ENCODE measurements around the gene ZBTB38. TPM values are rescaled to one million over a fixed set of nuclear protein-coding genes. Genes with fewer than 3 reads are reported as not detected.

ZBTB38 gene
- total RNA-seq, 1 experiment from 2014 or later: 17.0 TPM

- no peak for DNase-seq
- Histone ChIP-seq H4K20me1 (ENCODE audit: low read length) (no peaks in the 10 kb centered on the region), H3K9me2 (replicated peaks; ENCODE audit: low read length) (no peaks in the 10 kb centered on the region), H3K4me1 (ENCODE audit: insufficient read depth, low read length) (no peaks in the 10 kb centered on the region), H3K27ac (ENCODE audit: low read length) (no peak overlapping the region), H3F3A (ENCODE audit: low read length, unreplicated experiment) (no peaks in the 10 kb centered on the region), H3K4me3 (ENCODE audit: low read length) (no peak overlapping the region), H3K9me3 (ENCODE audit: low read length) (no peaks in the 10 kb centered on the region), H3K36me3 (ENCODE audit: low read depth, low read length) (no peaks in the 10 kb centered on the region), H3K9ac (ENCODE audit: low read length) (no peak overlapping the region), H3K79me2 (ENCODE audit: low read length) (no peaks in the 10 kb centered on the region), H2AFZ (ENCODE audit: low read length) (no peak overlapping the region), H3K27me3 (ENCODE audit: low read length) (no peaks in the 10 kb centered on the region), H3K4me2 (ENCODE audit: low read length) (no peak overlapping the region)
- no peak for TF ChIP-seq EZH2 (IDR thresholded peaks at IDR 0.05; ENCODE audit: low read length, unreplicated experiment)
- TF ChIP-seq CTCF (conservative IDR thresholded peaks at IDR 0.05; ENCODE audit: low read depth, low read length): no peak
- TF ChIP-seq EZH2phosphoT487 (IDR thresholded peaks at IDR 0.05; ENCODE audit: borderline replicate concordance, low read length): no peak
- BruUV-seq (replicated peaks): no TSS peak
- ChIA-PET CTCF (no interaction called here), POLR2A (ENCODE audit: unreplicated experiment) (no interaction called here)
- ATAC-seq: no peak
- intact Hi-C loops (cut with micrococcal nuclease): no loop called here
These were observed 16.3 kb downstream of the ZBTB38 start for GRCh38 chr3:141384575-141384974.

- Histone ChIP-seq H3K9ac (ENCODE audit: low read length) (no peak overlapping the region), H4K20me1 (ENCODE audit: low read length) (no peaks in the 10 kb centered on the region), H3K4me2 (ENCODE audit: low read length) (no peak overlapping the region), H3K79me2 (ENCODE audit: low read length) (no peaks in the 10 kb centered on the region), H3F3A (ENCODE audit: low read length, unreplicated experiment) (no peaks in the 10 kb centered on the region), H2AFZ (ENCODE audit: low read length) (no peak overlapping the region), H3K4me3 (ENCODE audit: low read length) (no peak overlapping the region), H3K4me1 (ENCODE audit: insufficient read depth, low read length) (no peaks in the 10 kb centered on the region), H3K9me3 (ENCODE audit: low read length) (no peaks in the 10 kb centered on the region), H3K27ac (ENCODE audit: low read length) (no peak overlapping the region), H3K9me2 (replicated peaks; ENCODE audit: low read length) (no peaks in the 10 kb centered on the region), H3K27me3 (ENCODE audit: low read length) (no peaks in the 10 kb centered on the region), H3K36me3 (ENCODE audit: low read depth, low read length) (no peaks in the 10 kb centered on the region)
- BruUV-seq (replicated peaks): no TSS peak
- DNase-seq (no peak), ATAC-seq (no peak)
- intact Hi-C loops (cut with micrococcal nuclease): no loop called here
- TF ChIP-seq EZH2 (IDR thresholded peaks at IDR 0.05; ENCODE audit: low read length, unreplicated experiment) (no peak), CTCF (conservative IDR thresholded peaks at IDR 0.05; ENCODE audit: low read depth, low read length) (no peak), EZH2phosphoT487 (IDR thresholded peaks at IDR 0.05; ENCODE audit: borderline replicate concordance, low read length) (no peak)
- POLR2A ChIA-PET (ENCODE audit: unreplicated experiment): no interaction called here
- CTCF ChIA-PET: no interaction called here
These were observed 17.3 kb downstream of the ZBTB38 start for GRCh38 chr3:141385406-141386125.

- no peaks in the 10 kb centered on the region for H3F3A ChIP-seq (ENCODE audit: low read length, unreplicated experiment)
- intact Hi-C loops (cut with micrococcal nuclease): no loop called here
- no peaks in the 10 kb centered on the region for H3K9me2 ChIP-seq (replicated peaks; ENCODE audit: low read length)
- no peaks in the 10 kb centered on the region for H4K20me1 ChIP-seq (ENCODE audit: low read length)
- no peaks in the 10 kb centered on the region for H3K36me3 ChIP-seq (ENCODE audit: low read depth, low read length)
- no peak for ATAC-seq
- no peaks in the 10 kb centered on the region for H3K4me1 ChIP-seq (ENCODE audit: insufficient read depth, low read length)
- BruUV-seq (replicated peaks): no TSS peak
- TF ChIP-seq EZH2phosphoT487 (IDR thresholded peaks at IDR 0.05; ENCODE audit: borderline replicate concordance, low read length) (no peak), CTCF (conservative IDR thresholded peaks at IDR 0.05; ENCODE audit: low read depth, low read length) (no peak), EZH2 (IDR thresholded peaks at IDR 0.05; ENCODE audit: low read length, unreplicated experiment) (no peak)
- no peaks in the 10 kb centered on the region for H3K27me3 ChIP-seq (ENCODE audit: low read length)
- no peak overlapping the region for H2AFZ ChIP-seq (ENCODE audit: low read length)
- ChIA-PET CTCF (no interaction called here), POLR2A (ENCODE audit: unreplicated experiment) (no interaction called here)
- no peak overlapping the region for H3K9ac ChIP-seq (ENCODE audit: low read length)
- no peak for DNase-seq
- no peaks in the 10 kb centered on the region for H3K79me2 ChIP-seq (ENCODE audit: low read length)
- no peak overlapping the region for H3K4me2 ChIP-seq (ENCODE audit: low read length)
- no peak overlapping the region for H3K27ac ChIP-seq (ENCODE audit: low read length)
- H3K9me3 ChIP-seq (ENCODE audit: low read length): no peaks in the 10 kb centered on the region
- no peak overlapping the region for H3K4me3 ChIP-seq (ENCODE audit: low read length)
These were observed 17.8 kb downstream of the ZBTB38 start for GRCh38 chr3:141386126-141386488.
